HepG2 (cell line): Measurements from ENCODE around the gene ATG9A. TPM values are rescaled to one million over a fixed set of nuclear protein-coding genes. Genes with fewer than 3 reads are reported as not detected.
A peak's percentile ranks its signal among the peaks of the same experiment; 100 is the strongest.

Experiments used
- BATF2 ChIP-seq: sonication (generic); formaldehyde crosslinking; IDR thresholded peaks from 2 replicates; pipeline ENCODE4 v1.8.0; 2022; ENCODE audit warnings: mild to moderate bottlenecking, missing genetic modification reagents, moderate library complexity
- EP300 ChIP-seq, 3 experiments: sonication (generic) in 1 of 3; formaldehyde crosslinking in 1 of 3; IDR thresholded peaks; 2 replicates each; pipeline versions ENCODE4 v1.5.1 to v1.6.1; 2011 to 2020; ENCODE audit warnings: low read depth in 2 of 3, low read length in 2 of 3, borderline replicate concordance in 1 of 3, improper control_type of control experiment in 1 of 3, mild to moderate bottlenecking in 1 of 3, missing genetic modification reagents in 1 of 3, moderate library complexity in 1 of 3
- FOSL1 ChIP-seq: sonication (generic); formaldehyde crosslinking; IDR thresholded peaks from 2 replicates; pipeline ENCODE4 v1.9.0; 2021; ENCODE audit warnings: missing genetic modification reagents, borderline replicate concordance
- HIC2 ChIP-seq: sonication (generic); formaldehyde crosslinking; IDR thresholded peaks from 2 replicates; pipeline ENCODE4 v1.9.0; 2022; ENCODE audit warnings: low read depth, missing genetic modification reagents
- MLXIP ChIP-seq: sonication (generic); formaldehyde crosslinking; IDR thresholded peaks from 2 replicates; pipeline ENCODE4 v1.9.0; 2021; ENCODE audit warnings: missing genetic modification reagents, borderline replicate concordance
- PAX8 ChIP-seq: sonication (generic); formaldehyde crosslinking; IDR thresholded peaks from 2 replicates; pipeline ENCODE4 v1.8.0; 2022; ENCODE audit warnings: mild to moderate bottlenecking, missing genetic modification reagents, borderline replicate concordance
- RCOR2 ChIP-seq: IDR thresholded peaks from 2 replicates; pipeline ENCODE4 v1.6.1; 2016; ENCODE audit warnings: missing biosample characterization, missing genetic modification reagents
- SMYD3 ChIP-seq: sonication (generic); formaldehyde crosslinking; IDR thresholded peaks from 2 replicates; pipeline ENCODE4 v1.8.1; 2023; ENCODE audit warnings: mild to moderate bottlenecking, missing genetic modification reagents
- TCF12 ChIP-seq, 2 experiments: fragments of 450-650 bp in 1 of 2; sonication (generic) in 1 of 2; formaldehyde crosslinking in 1 of 2; IDR thresholded peaks; 2 replicates each; pipeline versions ENCODE4 v1.6.1 to v1.8.0; 2017 to 2022; ENCODE audit warnings: antibody characterized with exemption in 1 of 2, mild to moderate bottlenecking in 1 of 2, missing genetic modification reagents in 1 of 2, moderate library complexity in 1 of 2
- TCF7 ChIP-seq: sonication (generic); IDR thresholded peaks from 2 replicates; pipeline ENCODE4 v1.6.1; 2016; ENCODE audit warnings: antibody characterized with exemption, low read depth
- ZNF343 ChIP-seq: sonication (generic); formaldehyde crosslinking; IDR thresholded peaks from 2 replicates; pipeline ENCODE4 v1.4.0; 2020; ENCODE audit warnings: mild to moderate bottlenecking, missing genetic modification reagents
- ZNF503 ChIP-seq: sonication (generic); formaldehyde crosslinking; IDR thresholded peaks from 2 replicates; pipeline ENCODE4 v1.4.0; 2020; ENCODE audit warnings: missing genetic modification reagents
- ZNF646 ChIP-seq: sonication (generic); formaldehyde crosslinking; IDR thresholded peaks from 2 replicates; pipeline ENCODE4 v1.9.0; 2021; ENCODE audit warnings: mild to moderate bottlenecking, missing genetic modification reagents
- polyA plus RNA-seq, 8 experiments: library from polyadenylated mRNA; depleted of rRNA in 3 of 8; stranded (reverse) in 7 of 8; unstranded in 1 of 8; fragments of >200 nt; fragmentation: Illumina TruSeq in 4 of 8; extraction: Trizol in 4 of 8; gene quantifications; 2 replicates each; pipeline versions ENCODE4 v1.2.1 to v1.2.3, GENCODE V29; 2011 to 2016; ENCODE audit warnings: low read depth in 4 of 8, missing spikeins in 1 of 8, mixed read lengths in 1 of 8; ENCODE audit not compliant: insufficient read depth in 1 of 8
- total RNA-seq, 5 experiments: library from RNA; depleted of rRNA; stranded (reverse); fragments of >200 nt; fragmentation: Illumina TruSeq; extraction: Trizol; gene quantifications; 2 replicates each; pipeline ENCODE4 v1.2.3, GENCODE V29; 2016; ENCODE audit warnings: low read depth in 1 of 5

ATG9A gene
- total and polyA plus RNA-seq, 2 of the 13 experiments (the other 11 are each of a cell fraction or from before 2014, with no cell fraction given), result 35.0 to 131 TPM

DNA sequence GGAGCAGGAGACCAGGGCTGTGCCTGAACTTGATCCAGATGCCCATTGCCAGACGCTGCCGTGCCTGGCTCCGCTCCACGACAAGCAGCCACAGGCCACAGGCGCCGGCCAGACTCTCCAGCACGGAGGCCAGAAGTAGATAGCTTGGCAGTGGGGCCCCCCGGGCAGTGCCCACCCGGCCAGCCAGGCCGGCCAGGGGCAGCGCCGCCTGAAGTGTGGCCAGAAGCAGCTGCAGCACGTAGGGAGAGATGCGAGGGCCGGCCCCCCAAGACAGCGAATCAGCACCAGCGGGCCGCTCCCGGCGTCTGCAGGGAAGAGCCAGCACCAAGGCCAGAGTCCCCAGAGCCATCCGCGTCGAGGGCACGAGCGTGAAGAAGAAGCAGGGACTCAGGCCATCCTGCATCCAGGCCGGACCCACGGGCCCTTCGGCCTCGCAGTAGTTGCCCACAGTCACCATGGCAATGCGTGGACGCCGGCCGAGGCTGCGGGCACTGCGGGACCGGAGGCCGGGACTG is 11.2 kb downstream of the ATG9A start (continued):
- peak; percentile 46; the same call in 1 of the 2 replicates for TF ChIP-seq ZNF503
- TF ChIP-seq EP300 (IDR thresholded peaks at IDR 0.05; ENCODE audit: low read depth in 2 of 2, low read length in 2 of 2), result no peak
- no peak for TF ChIP-seq EP300 (CRISPR knock-in tag; IDR thresholded peaks at IDR 0.05; ENCODE audit: borderline replicate concordance)
- TF ChIP-seq RCOR2 (CRISPR knock-in tag), result no peak
- 0 out of 2 replicates have a peak, but pooled peaks have one; percentile 4 for TF ChIP-seq ZNF343 (CRISPR knock-in tag)
- no peak for TF ChIP-seq TCF7
- peak; percentile 5; the same call in 1 of the 2 replicates for TF ChIP-seq SMYD3 (CRISPR knock-in tag)
- TF ChIP-seq TCF12 (IDR thresholded peaks at IDR 0.05), result no peak
- no peak for TF ChIP-seq TCF12 (CRISPR knock-in tag; IDR thresholded peaks at IDR 0.05)
- peak; percentile 35; the same call in 1 of the 2 replicates for TF ChIP-seq HIC2
- TF ChIP-seq MLXIP (CRISPR knock-in tag), result 0 out of 2 replicates have a peak, but pooled peaks have one; percentile 56
- TF ChIP-seq BATF2, result peak; percentile 54; the same call in 1 of the 2 replicates
- peak; percentile 42; the same call in 1 of the 2 replicates for TF ChIP-seq FOSL1 (CRISPR knock-in tag)
- 0 out of 2 replicates have a peak, but pooled peaks have one; percentile 45 for TF ChIP-seq PAX8
- TF ChIP-seq ZNF646, result 0 out of 2 replicates have a peak, but pooled peaks have one; percentile 26
